GM19452 (cell line): ENCODE measurements around the gene KRTAP9-4.
"Not testable (repeated sequence)": the region's sequence is repeated elsewhere in the genome, so short reads cannot be mapped to it uniquely, and the experiment has no call there.

Experiments
- ATAC-seq: cut with Tn5 transposase; IDR thresholded peaks from one replicate; pipeline ENCODE4 v1.9.1; 2021; ENCODE audit not compliant: unreplicated experiment

KRTAP9-4 gene

GRCh38 chr17:41249637-41250240, at the start of gene KRTAP9-4:
Gene KRTAP9-4 (plus strand): TSS chr17:41249687. CDS start chr17:41249721, 34 bp downstream.
- ATAC-seq: not testable (repeated sequence)

GRCh38 chr17:41211845-41212466, 37.5 kb upstream of the KRTAP9-4 start:
- ATAC-seq: no peak

- ATAC-seq: no peak
These were observed 36.8 kb upstream of the KRTAP9-4 start for GRCh38 chr17:41212524-41213169.

- no peak for ATAC-seq
These were observed 33.8 kb upstream of the KRTAP9-4 start for GRCh38 chr17:41215681-41216080.

- no peak for ATAC-seq
These were observed 25.7 kb upstream of the KRTAP9-4 start for GRCh38 chr17:41223821-41224220.

GRCh38 chr17:41226051-41226450, 23.4 kb upstream of the KRTAP9-4 start:
- no peak for ATAC-seq

- ATAC-seq: not testable (repeated sequence)
These were observed 22.8 kb upstream of the KRTAP9-4 start, which contains the start of gene KRTAP9-2 for GRCh38 chr17:41226598-41227095. Gene KRTAP9-2 (plus strand): TSS chr17:41226648. CDS start chr17:41226655, 7 bp downstream.

- no peak for ATAC-seq
These were observed 19.4 kb upstream of the KRTAP9-4 start for GRCh38 chr17:41230094-41230493.

GRCh38 chr17:41231731-41232130, 17.8 kb upstream of the KRTAP9-4 start:
- ATAC-seq: no peak

GRCh38 chr17:41232399-41233105, 16.9 kb upstream of the KRTAP9-4 start, which contains the start of gene KRTAP9-3:
Gene KRTAP9-3 (plus strand): TSS chr17:41232449. CDS start chr17:41232502, 53 bp downstream.
- ATAC-seq: not testable (repeated sequence)

GRCh38 chr17:41237116-41237515, 12.4 kb upstream of the KRTAP9-4 start:
- ATAC-seq: not testable (repeated sequence)

GRCh38 chr17:41237949-41238437, 11.5 kb upstream of the KRTAP9-4 start, which contains the start of gene KRTAP9-8:
Gene KRTAP9-8 (plus strand): TSS chr17:41237999. CDS start chr17:41238052, 53 bp downstream.
- not testable (repeated sequence) for ATAC-seq

- ATAC-seq: not testable (repeated sequence)
These were observed 2.3 kb upstream of the KRTAP9-4 start for GRCh38 chr17:41246995-41247787.

GRCh38 chr17:41251261-41251660, 1.8 kb downstream of the KRTAP9-4 start:
- ATAC-seq: no peak

- no peak for ATAC-seq
These were observed 5.4 kb downstream of the KRTAP9-4 start for GRCh38 chr17:41254861-41255260.

- ATAC-seq: not testable (repeated sequence)
These were observed 6.1 kb downstream of the KRTAP9-4 start, which contains the start of gene KRTAP9-9 for GRCh38 chr17:41255381-41256290. Gene KRTAP9-9 (plus strand): TSS chr17:41255384.

GRCh38 chr17:41256291-41256685, 6.8 kb downstream of the KRTAP9-4 start:
- ATAC-seq: no peak

- ATAC-seq: no peak
These were observed 8.9 kb downstream of the KRTAP9-4 start for GRCh38 chr17:41258406-41258805.

- ATAC-seq: no peak
These were observed 13.7 kb downstream of the KRTAP9-4 start for GRCh38 chr17:41263212-41263611.
